Measurements from ENCODE around the gene FILIP1. TPM values are rescaled to one million over a fixed set of nuclear protein-coding genes. Genes with fewer than 3 reads are reported as not detected.

The FILIP1 gene
- total and polyA plus RNA-seq, 2 of the 8 experiments (the other 6 are each of a cell fraction or from before 2014, with no cell fraction given), result 2.4 to 5.7 TPM

DNA sequence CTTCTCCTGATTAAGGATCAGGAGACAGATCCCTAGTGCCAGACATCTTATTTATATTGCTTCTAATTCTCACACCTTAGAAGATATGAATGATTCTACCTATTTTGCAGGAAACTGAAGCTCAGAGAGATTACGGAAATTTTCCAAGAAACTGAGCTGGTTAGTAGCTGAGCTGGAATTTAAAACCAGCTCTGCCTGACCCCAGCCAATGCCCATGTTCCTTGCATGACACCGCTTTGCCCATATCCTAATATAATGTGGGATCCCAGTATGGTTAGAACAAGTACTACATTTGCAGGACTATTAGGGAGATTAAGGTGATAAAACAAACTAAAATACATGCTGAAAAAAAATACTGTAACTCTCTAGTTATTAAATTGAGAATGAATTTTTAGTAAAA, 210.9 kb downstream of the FILIP1 start:
- DNase-seq (ENCODE audit: low read depth in 1 of 2, low spot score in 2 of 2) (no peak), FAIRE-seq (no peak)
- Histone ChIP-seq H3K27ac (ENCODE audit: low read depth, low read length) (no peak overlapping the region), H4K8ac (ENCODE audit: extremely low read depth, insufficient read depth, low read length) (no peak overlapping the region), H2BK15ac (ENCODE audit: low read length) (no peak overlapping the region), H3K56ac (replicated peaks; ENCODE audit: insufficient read length, low read depth, low read length) (no peak overlapping the region), H3K4ac (replicated peaks; ENCODE audit: insufficient read length, low read depth, low read length) (no peak overlapping the region), H3K18ac (ENCODE audit: extremely low read depth, low read length) (no peak overlapping the region), H3K14ac (ENCODE audit: insufficient read length) (no peak overlapping the region), H2BK5ac (ENCODE audit: low read depth, low read length) (no peak overlapping the region), H3K9ac (replicated peaks in 1 of 4; ENCODE audit: extremely low read depth in 1 of 4, low read depth in 3 of 4, low read length in 3 of 4) (no peak overlapping the region), H2AK5ac (ENCODE audit: low read depth, low read length) (no peak overlapping the region), H4K20me1 (replicated peaks in 1 of 2; ENCODE audit: control insufficient read depth in 1 of 2, insufficient read depth in 2 of 2, low read length in 2 of 2) (peaks cover 2 to 4% of the 10 kb centered on the region in 2 experiments), H3K4me2 (ENCODE audit: insufficient read depth in 1 of 2, low read depth in 2 of 2, low read length in 2 of 2) (peak overlapping the region; percentile 45 to 92), H3K36me3 (ENCODE audit: control insufficient read depth in 2 of 4, insufficient read depth in 4 of 4, low read length in 3 of 4) (no peaks in the 10 kb centered on the region), H3K4me1 (replicated peaks in 1 of 4; ENCODE audit: control insufficient read depth in 3 of 4, insufficient read depth in 4 of 4, low read length in 3 of 4) (peaks cover 0 to 15% (median 1%) of the 10 kb centered on the region in 4 experiments; a peak in 2 of 7 replicates), H3K4me3 (ENCODE audit: extremely low read depth in 1 of 4, insufficient read depth in 2 of 4, low read depth in 3 of 4, low read length in 4 of 4) (peak overlapping the region; percentile 10 to 99 (median 45); a peak in 5 of 8 replicates), H2BK20ac (ENCODE audit: low read length) (no peak overlapping the region), H3K27me3 (replicated peaks in 1 of 4; ENCODE audit: control insufficient read depth in 3 of 4, extremely low read depth in 1 of 4, insufficient read depth in 3 of 4, low read length in 3 of 4) (no peaks in the 10 kb centered on the region), H3K79me2 (ENCODE audit: control insufficient read depth in 1 of 2, insufficient read depth in 2 of 2, low read length in 2 of 2) (peaks cover 21 to 67% of the 10 kb centered on the region in 2 experiments), H4K5ac (ENCODE audit: insufficient read length, low read depth, low read length) (no peak overlapping the region), H3K9me3 (ENCODE audit: insufficient read depth in 2 of 2, low read depth in 1 of 2, low read length in 1 of 2) (no peaks in the 10 kb centered on the region), H2BK12ac (ENCODE audit: low read depth, low read length) (no peak overlapping the region), H3K23ac (ENCODE audit: insufficient read length) (no peak overlapping the region), H2BK120ac (replicated peaks; ENCODE audit: low read depth, low read length) (no peak overlapping the region), H4K91ac (replicated peaks; ENCODE audit: insufficient read length, low read length) (no peak overlapping the region), H2AFZ (ENCODE audit: low read length) (no peak overlapping the region), H3K79me1 (ENCODE audit: low read depth, low read length) (0 out of 2 replicates have a peak, but pooled peaks cover 3% of the 10 kb centered on the region), H3K23me2 (ENCODE audit: low read depth, low read length) (no peaks in the 10 kb centered on the region)
- CTCF ChIA-PET (ENCODE audit: partially characterized antibody), result interaction anchor here (1.2 to 8.7 kb wide), 3 partner anchors 10 to 72 kb away, joined by 3 to 66 read pairs (median 4); no protein-coding TSS in a partner anchor
- POLR2A ChIA-PET (ENCODE audit: partially characterized antibody), result interaction anchor here (0.9 to 1.2 kb wide), 2 partner anchors 39 to 48 kb away, joined by 3 to 6 read pairs; partner anchors contain the start of gene COX7A2
- WGBS, 2 experiments (ENCODE audit: extremely low coverage in 1 of 2, insufficient coverage in 1 of 2, insufficient read length in 1 of 2, insufficient replicate concordance in 2 of 2, low coverage in 1 of 2, low lambda C conversion rate in 2 of 2, missing lambda C conversion rate in 1 of 2), result 52% methylated on average over 2 of the region's 2 CpGs; no CpG with 5 or more reads in 1 of the 2 experiments
- no peak for TF ChIP-seq TCF12 (IDR thresholded peaks at IDR 0.05; ENCODE audit: low read depth, low read length)
- no peak for TF ChIP-seq EZH2 (IDR thresholded peaks at IDR 0.05; ENCODE audit: low read depth, low read length, severe bottlenecking)
- TF ChIP-seq GABPA (IDR thresholded peaks at IDR 0.05; ENCODE audit: borderline replicate concordance, insufficient read depth, low read length), result no peak
- TF ChIP-seq TEAD4 (IDR thresholded peaks at IDR 0.05; ENCODE audit: low read depth, low read length), result no peak
- no peak for TF ChIP-seq SUZ12 (IDR thresholded peaks at IDR 0.05; ENCODE audit: low read length)
- no peak for TF ChIP-seq EP300 (IDR thresholded peaks at IDR 0.05; ENCODE audit: borderline replicate concordance in 1 of 2, low read depth in 2 of 2, low read length in 2 of 2)
- TF ChIP-seq RBBP5 (IDR thresholded peaks at IDR 0.05; ENCODE audit: borderline replicate concordance, low read depth, low read length), result no peak
- no peak for TF ChIP-seq CHD1 (IDR thresholded peaks at IDR 0.05; ENCODE audit: low read depth, low read length)
- TF ChIP-seq NRF1 (IDR thresholded peaks at IDR 0.05; ENCODE audit: low read depth, low read length), result no peak
- no peak for TF ChIP-seq SIX5 (IDR thresholded peaks at IDR 0.05; ENCODE audit: low read depth, low read length)
- TF ChIP-seq RNF2 (IDR thresholded peaks at IDR 0.05; ENCODE audit: borderline replicate concordance, low read depth, low read length, missing control alignments, poor library complexity, severe bottlenecking), result no peak

All from H1 (cell line).